HepG2 (cell line): Measurements from ENCODE around the gene P2RY2. TPM values are rescaled to one million over a fixed set of nuclear protein-coding genes. Genes with fewer than 3 reads are reported as not detected.
A peak's percentile ranks its signal among the peaks of the same experiment; 100 is the strongest.

Source experiments
- GATAD1 ChIP-seq: IDR thresholded peaks from 2 replicates; pipeline ENCODE4 v1.6.1; 2016; ENCODE audit warnings: missing genetic modification reagents, missing compliant biosample characterization
- LCORL ChIP-seq, 2 experiments: fragments of 450-650 bp in 1 of 2; sonication (generic) in 1 of 2; formaldehyde crosslinking in 1 of 2; IDR thresholded peaks; 2 replicates each; pipeline versions ENCODE4 v1.5.0 to v1.6.1; 2017 to 2020; ENCODE audit warnings: antibody characterized with exemption in 1 of 2, missing genetic modification reagents in 1 of 2
- REL ChIP-seq: sonication (generic); formaldehyde crosslinking; conservative IDR thresholded peaks from 2 replicates; pipeline ENCODE4 v1.8.0; 2022; ENCODE audit warnings: mild to moderate bottlenecking, missing genetic modification reagents, moderate library complexity
- TCF12 ChIP-seq, 2 experiments: fragments of 450-650 bp in 1 of 2; sonication (generic) in 1 of 2; formaldehyde crosslinking in 1 of 2; IDR thresholded peaks; 2 replicates each; pipeline versions ENCODE4 v1.6.1 to v1.8.0; 2017 to 2022; ENCODE audit warnings: antibody characterized with exemption in 1 of 2, mild to moderate bottlenecking in 1 of 2, missing genetic modification reagents in 1 of 2, moderate library complexity in 1 of 2
- TGIF2 ChIP-seq: IDR thresholded peaks from 2 replicates; pipeline ENCODE4 v1.6.1; 2016; ENCODE audit warnings: control low read depth, missing compliant biosample characterization
- ZFY ChIP-seq: sonication (generic); formaldehyde crosslinking; IDR thresholded peaks from 2 replicates; pipeline ENCODE4 v1.4.0; 2020; ENCODE audit warnings: missing genetic modification reagents
- ZNF350 ChIP-seq: sonication (generic); formaldehyde crosslinking; IDR thresholded peaks from 2 replicates; pipeline ENCODE4 v1.4.0; 2020; ENCODE audit warnings: mild to moderate bottlenecking, low read depth, missing genetic modification reagents, borderline replicate concordance
- ZNF451 ChIP-seq: sonication (generic); formaldehyde crosslinking; IDR thresholded peaks from 2 replicates; pipeline ENCODE4 v1.5.0; 2020; ENCODE audit warnings: mild to moderate bottlenecking, missing genetic modification reagents
- ZNF530 ChIP-seq: sonication (generic); formaldehyde crosslinking; IDR thresholded peaks from 2 replicates; pipeline ENCODE4 v1.5.0; 2020; ENCODE audit warnings: low read depth, mild to moderate bottlenecking, missing genetic modification reagents
- ZNF605 ChIP-seq: sonication (generic); formaldehyde crosslinking; IDR thresholded peaks from 2 replicates; pipeline ENCODE4 v1.8.0; 2022; ENCODE audit warnings: mild to moderate bottlenecking, missing genetic modification reagents
- ZSCAN20 ChIP-seq: sonication (generic); formaldehyde crosslinking; IDR thresholded peaks from 2 replicates; pipeline ENCODE4 v1.4.0; 2020; ENCODE audit warnings: missing genetic modification reagents, mild to moderate bottlenecking, borderline replicate concordance
- polyA plus RNA-seq, 8 experiments: library from polyadenylated mRNA; depleted of rRNA in 3 of 8; stranded (reverse) in 7 of 8; unstranded in 1 of 8; fragments of >200 nt; fragmentation: Illumina TruSeq in 4 of 8; extraction: Trizol in 4 of 8; gene quantifications; 2 replicates each; pipeline versions ENCODE4 v1.2.1 to v1.2.3, GENCODE V29; 2011 to 2016; ENCODE audit warnings: low read depth in 4 of 8, missing spikeins in 1 of 8, mixed read lengths in 1 of 8; ENCODE audit not compliant: insufficient read depth in 1 of 8
- total RNA-seq, 5 experiments: library from RNA; depleted of rRNA; stranded (reverse); fragments of >200 nt; fragmentation: Illumina TruSeq; extraction: Trizol; gene quantifications; 2 replicates each; pipeline ENCODE4 v1.2.3, GENCODE V29; 2016; ENCODE audit warnings: low read depth in 1 of 5
- TF ChIP-seq, protein P1 (sequence below), 2 experiments: sonication (generic) in 1 of 2; formaldehyde crosslinking in 1 of 2; IDR thresholded peaks; 2 replicates each; pipeline versions ENCODE4 v1.6.1 to v1.9.0; 2014 to 2022; ENCODE audit warnings: antibody characterized with exemption in 1 of 2, borderline replicate concordance in 1 of 2, inconsistent platforms in 1 of 2, low read depth in 1 of 2, missing genetic modification reagents in 1 of 2
- TF ChIP-seq, protein P2 (sequence below): sonication (generic); formaldehyde crosslinking; IDR thresholded peaks from 2 replicates; pipeline ENCODE4 v1.4.0; 2020; ENCODE audit warnings: mild to moderate bottlenecking, missing genetic modification reagents
- TF ChIP-seq, protein P3 (sequence below): sonication (generic); formaldehyde crosslinking; IDR thresholded peaks from 2 replicates; pipeline ENCODE4 v1.4.0; 2020; ENCODE audit warnings: missing genetic modification reagents
- TF ChIP-seq, protein P4 (sequence below): IDR thresholded peaks from 2 replicates; pipeline ENCODE4 v1.6.1; 2016; ENCODE audit warnings: missing compliant biosample characterization, missing genetic modification reagents, borderline replicate concordance

P2RY2 gene
- total and polyA plus RNA-seq, 2 of the 13 experiments (the other 11 are each of a cell fraction or from before 2014, with no cell fraction given): 0.95 to 3.1 TPM

DNA sequence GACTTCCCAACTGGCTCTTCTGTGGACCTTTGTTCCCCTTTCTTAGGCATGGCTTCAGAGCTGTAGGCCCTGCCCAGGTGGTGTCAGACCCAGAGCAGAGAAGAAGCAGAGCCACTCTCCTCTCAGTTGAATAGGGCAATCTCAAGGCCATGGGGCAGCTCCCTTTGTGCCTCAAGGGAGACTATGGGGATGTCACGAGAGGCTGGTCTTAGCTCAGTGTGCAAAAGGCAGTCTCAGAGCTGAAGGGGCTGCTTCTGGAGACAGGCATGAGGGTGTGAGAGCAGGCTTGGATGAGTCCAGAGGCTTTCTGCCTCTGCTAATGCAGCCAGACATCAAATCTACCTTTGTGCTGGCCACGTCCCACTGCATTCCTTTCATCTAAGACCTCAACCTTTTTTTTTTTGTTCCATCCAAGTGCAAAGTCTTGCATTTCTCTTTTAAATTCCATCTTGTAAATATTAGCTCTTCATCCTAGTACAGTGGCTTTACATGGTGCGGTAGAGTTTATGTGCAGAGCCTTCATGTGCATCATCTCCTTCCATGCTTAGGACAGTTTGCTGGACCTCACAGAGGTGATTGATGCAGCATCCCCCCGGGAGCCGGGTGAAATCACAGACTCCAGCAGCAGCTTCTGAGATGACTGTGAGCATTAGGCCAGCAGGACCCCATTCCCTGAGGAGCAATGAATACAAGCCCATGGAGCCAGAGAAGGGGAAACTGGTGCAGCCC, 41.8 kb upstream of the P2RY2 start (continued):
- TF ChIP-seq, protein P1, sequence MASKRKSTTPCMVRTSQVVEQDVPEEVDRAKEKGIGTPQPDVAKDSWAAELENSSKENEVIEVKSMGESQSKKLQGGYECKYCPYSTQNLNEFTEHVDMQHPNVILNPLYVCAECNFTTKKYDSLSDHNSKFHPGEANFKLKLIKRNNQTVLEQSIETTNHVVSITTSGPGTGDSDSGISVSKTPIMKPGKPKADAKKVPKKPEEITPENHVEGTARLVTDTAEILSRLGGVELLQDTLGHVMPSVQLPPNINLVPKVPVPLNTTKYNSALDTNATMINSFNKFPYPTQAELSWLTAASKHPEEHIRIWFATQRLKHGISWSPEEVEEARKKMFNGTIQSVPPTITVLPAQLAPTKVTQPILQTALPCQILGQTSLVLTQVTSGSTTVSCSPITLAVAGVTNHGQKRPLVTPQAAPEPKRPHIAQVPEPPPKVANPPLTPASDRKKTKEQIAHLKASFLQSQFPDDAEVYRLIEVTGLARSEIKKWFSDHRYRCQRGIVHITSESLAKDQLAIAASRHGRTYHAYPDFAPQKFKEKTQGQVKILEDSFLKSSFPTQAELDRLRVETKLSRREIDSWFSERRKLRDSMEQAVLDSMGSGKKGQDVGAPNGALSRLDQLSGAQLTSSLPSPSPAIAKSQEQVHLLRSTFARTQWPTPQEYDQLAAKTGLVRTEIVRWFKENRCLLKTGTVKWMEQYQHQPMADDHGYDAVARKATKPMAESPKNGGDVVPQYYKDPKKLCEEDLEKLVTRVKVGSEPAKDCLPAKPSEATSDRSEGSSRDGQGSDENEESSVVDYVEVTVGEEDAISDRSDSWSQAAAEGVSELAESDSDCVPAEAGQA (IDR thresholded peaks at IDR 0.05; ENCODE audit: low read depth): no peak
- TF ChIP-seq, protein P1 (CRISPR knock-in tag; IDR thresholded peaks at IDR 0.05; ENCODE audit: borderline replicate concordance): no peak
- TF ChIP-seq ZNF530 (CRISPR knock-in tag): no peak
- no peak for TF ChIP-seq ZSCAN20 (CRISPR knock-in tag)
- 0 out of 2 replicates have a peak, but pooled peaks have one; percentile 9 for TF ChIP-seq ZNF605 (CRISPR knock-in tag)
- TF ChIP-seq ZNF350: 0 out of 2 replicates have a peak, but pooled peaks have one; percentile 6
- TF ChIP-seq, protein P2, sequence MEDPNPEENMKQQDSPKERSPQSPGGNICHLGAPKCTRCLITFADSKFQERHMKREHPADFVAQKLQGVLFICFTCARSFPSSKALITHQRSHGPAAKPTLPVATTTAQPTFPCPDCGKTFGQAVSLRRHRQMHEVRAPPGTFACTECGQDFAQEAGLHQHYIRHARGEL (CRISPR knock-in tag): 0 out of 2 replicates have a peak, but pooled peaks have one; percentile 40
- no peak for TF ChIP-seq REL (CRISPR knock-in tag)
- TF ChIP-seq LCORL (IDR thresholded peaks at IDR 0.05): no peak
- peak; percentile 71; the same call in 1 of the 2 replicates for TF ChIP-seq LCORL (CRISPR knock-in tag; IDR thresholded peaks at IDR 0.05)
- TF ChIP-seq, protein P3, sequence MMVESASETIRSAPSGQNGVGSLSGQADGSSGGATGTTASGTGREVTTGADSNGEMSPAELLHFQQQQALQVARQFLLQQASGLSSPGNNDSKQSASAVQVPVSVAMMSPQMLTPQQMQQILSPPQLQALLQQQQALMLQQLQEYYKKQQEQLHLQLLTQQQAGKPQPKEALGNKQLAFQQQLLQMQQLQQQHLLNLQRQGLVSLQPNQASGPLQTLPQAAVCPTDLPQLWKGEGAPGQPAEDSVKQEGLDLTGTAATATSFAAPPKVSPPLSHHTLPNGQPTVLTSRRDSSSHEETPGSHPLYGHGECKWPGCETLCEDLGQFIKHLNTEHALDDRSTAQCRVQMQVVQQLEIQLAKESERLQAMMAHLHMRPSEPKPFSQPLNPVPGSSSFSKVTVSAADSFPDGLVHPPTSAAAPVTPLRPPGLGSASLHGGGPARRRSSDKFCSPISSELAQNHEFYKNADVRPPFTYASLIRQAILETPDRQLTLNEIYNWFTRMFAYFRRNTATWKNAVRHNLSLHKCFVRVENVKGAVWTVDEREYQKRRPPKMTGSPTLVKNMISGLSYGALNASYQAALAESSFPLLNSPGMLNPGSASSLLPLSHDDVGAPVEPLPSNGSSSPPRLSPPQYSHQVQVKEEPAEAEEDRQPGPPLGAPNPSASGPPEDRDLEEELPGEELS: no peak
- TF ChIP-seq ZNF451 (CRISPR knock-in tag): no peak
- TF ChIP-seq, protein P4, sequence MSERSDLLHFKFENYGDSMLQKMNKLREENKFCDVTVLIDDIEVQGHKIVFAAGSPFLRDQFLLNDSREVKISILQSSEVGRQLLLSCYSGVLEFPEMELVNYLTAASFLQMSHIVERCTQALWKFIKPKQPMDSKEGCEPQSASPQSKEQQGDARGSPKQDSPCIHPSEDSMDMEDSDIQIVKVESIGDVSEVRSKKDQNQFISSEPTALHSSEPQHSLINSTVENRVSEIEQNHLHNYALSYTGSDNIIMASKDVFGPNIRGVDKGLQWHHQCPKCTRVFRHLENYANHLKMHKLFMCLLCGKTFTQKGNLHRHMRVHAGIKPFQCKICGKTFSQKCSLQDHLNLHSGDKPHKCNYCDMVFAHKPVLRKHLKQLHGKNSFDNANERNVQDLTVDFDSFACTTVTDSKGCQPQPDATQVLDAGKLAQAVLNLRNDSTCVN (CRISPR knock-in tag): peak; percentile 64; the same call in 1 of the 2 replicates
- TF ChIP-seq TCF12 (IDR thresholded peaks at IDR 0.05): no peak
- TF ChIP-seq TCF12 (CRISPR knock-in tag; IDR thresholded peaks at IDR 0.05): no peak
- no peak for TF ChIP-seq GATAD1
- TF ChIP-seq ZFY (CRISPR knock-in tag): peak; percentile 7; the same call in 1 of the 2 replicates
- TF ChIP-seq TGIF2: no peak
